ENCODE results near the gene KIAA1217. TPM values are rescaled to one million over a fixed set of nuclear protein-coding genes. Genes with fewer than 3 reads are reported as not detected.

The KIAA1217 gene
- total RNA-seq, 4 donors from 2014 or later: 67.3 to 104 (median 89.8) TPM

- WGBS, 2 donors: 86 to 90% methylated on average over 9 of the region's 9 CpGs
- H3K36me3 ChIP-seq: peaks cover 56 to 73% of the 10 kb centered on the region in 2 donors
- H3K27ac ChIP-seq: no peak overlapping the region
These were observed 332.4 kb downstream of the KIAA1217 start for GRCh38 chr10:24541239-24541753.

DNA sequence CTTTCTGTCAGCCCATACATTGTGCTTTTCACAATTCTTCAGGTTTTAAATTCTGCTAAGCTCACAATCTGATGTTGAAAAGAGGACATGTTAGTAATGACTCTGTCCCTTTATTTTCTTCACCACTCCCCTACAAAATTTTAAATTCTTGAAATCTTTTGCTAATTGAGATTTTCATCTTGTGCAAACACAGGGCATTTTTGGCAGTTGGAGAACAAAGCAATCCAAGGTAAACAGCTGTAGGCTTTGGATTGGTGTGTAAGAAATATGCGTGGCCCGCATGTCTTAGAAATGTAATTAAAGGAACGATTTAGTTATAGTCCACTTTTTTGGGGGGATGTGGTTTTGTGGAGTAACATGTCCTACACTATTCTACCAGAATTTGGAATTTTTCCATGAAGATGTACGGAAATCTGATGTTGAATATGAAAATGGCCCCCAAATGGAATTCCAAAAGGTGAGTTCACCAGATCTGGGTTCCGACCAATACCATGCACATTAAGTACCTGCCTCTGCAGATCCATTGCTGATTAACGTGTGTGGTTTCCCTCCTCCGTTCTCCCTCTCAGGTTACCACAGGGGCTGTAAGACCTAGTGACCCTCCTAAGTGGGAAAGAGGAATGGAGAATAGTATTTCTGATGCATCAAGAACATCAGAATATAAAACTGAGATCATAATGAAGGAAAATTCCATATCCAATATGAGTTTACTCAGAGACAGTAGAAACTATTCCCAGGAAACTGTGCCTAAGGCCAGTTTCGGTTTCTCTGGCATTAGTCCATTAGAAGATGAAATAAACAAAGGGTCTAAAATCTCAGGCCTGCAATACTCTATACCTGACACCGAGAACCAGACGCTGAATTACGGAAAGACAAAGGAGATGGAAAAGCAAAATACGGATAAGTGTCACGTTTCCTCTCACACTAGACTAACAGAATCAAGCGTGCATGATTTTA is 333.7 kb downstream of the KIAA1217 start:
- Histone ChIP-seq H3K27me3 (no peaks in the 10 kb centered on the region), H3K36me3 (peaks cover 46 to 65% of the 10 kb centered on the region in 2 donors), H3K9me3 (no peaks in the 10 kb centered on the region), H3K27ac (no peak overlapping the region), H3K4me1 (no peaks in the 10 kb centered on the region), H3K4me3 (replicated peaks in 1 of 3) (no peak overlapping the region)
- intact Hi-C loops (cut with DNase I): no loop called here
- TF ChIP-seq CTCF (IDR thresholded peaks at IDR 0.05) (no peak), POLR2A (IDR thresholded peaks at IDR 0.05) (no peak)
- 93 to 94% methylated on average over 14 of the region's 14 CpGs for WGBS, 2 donors
- DNase-seq: no peak

More at GRCh38 chr10:24541239-24541753, 332.4 kb downstream of the KIAA1217 start:
- Histone ChIP-seq H3K4me1 (no peaks in the 10 kb centered on the region), H3K27me3 (no peaks in the 10 kb centered on the region), H3K9me3 (no peaks in the 10 kb centered on the region), H3K4me3 (replicated peaks in 1 of 3) (no peak overlapping the region)
- no peak for DNase-seq
- TF ChIP-seq POLR2A (IDR thresholded peaks at IDR 0.05) (no peak), CTCF (IDR thresholded peaks at IDR 0.05) (no peak)
- intact Hi-C loops (cut with DNase I): no loop called here

GRCh38 chr10:24544776-24545175 is 335.8 kb downstream of the KIAA1217 start:
- 92 to 95% methylated on average over 10 of the region's 10 CpGs for WGBS, 2 donors
- H3K9me3 ChIP-seq: no peaks in the 10 kb centered on the region
- H3K27me3 ChIP-seq: no peaks in the 10 kb centered on the region
- no peak for DNase-seq
- TF ChIP-seq POLR2A (IDR thresholded peaks at IDR 0.05) (no peak), CTCF (IDR thresholded peaks at IDR 0.05) (no peak)
- peaks cover 35 to 58% of the 10 kb centered on the region in 2 donors for H3K36me3 ChIP-seq
- no peaks in the 10 kb centered on the region for H3K4me1 ChIP-seq
- H3K27ac ChIP-seq: no peak overlapping the region
- no peak overlapping the region for H3K4me3 ChIP-seq (replicated peaks in 1 of 3)
- intact Hi-C loops (cut with DNase I): no loop called here

DNA sequence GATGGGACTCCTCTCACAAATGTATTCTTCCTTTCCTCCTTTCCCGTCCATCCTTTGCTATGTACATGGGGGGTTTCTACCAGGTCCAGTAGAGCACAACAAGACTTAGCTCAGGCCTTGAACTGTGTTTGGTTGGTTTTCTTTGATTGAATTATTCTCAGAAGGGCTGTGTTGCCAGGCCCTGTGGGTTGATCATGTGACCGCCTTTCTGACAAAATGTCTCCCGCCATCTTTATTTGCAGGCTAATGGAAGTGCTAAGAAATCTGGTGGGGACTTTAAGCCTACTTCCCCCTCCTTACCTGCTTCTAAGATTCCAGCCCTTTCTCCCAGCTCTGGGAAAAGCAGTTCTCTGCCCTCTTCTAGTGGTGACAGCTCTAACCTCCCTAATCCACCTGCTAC is 336.6 kb downstream of the KIAA1217 start:
- no peaks in the 10 kb centered on the region for H3K27me3 ChIP-seq
- intact Hi-C loops (cut with DNase I): no loop called here
- H3K4me1 ChIP-seq: no peaks in the 10 kb centered on the region
- TF ChIP-seq POLR2A (IDR thresholded peaks at IDR 0.05): no peak
- TF ChIP-seq CTCF (IDR thresholded peaks at IDR 0.05): no peak
- DNase-seq: no peak
- no peak overlapping the region for H3K4me3 ChIP-seq (replicated peaks in 1 of 3)
- peaks cover 32 to 50% of the 10 kb centered on the region in 2 donors for H3K36me3 ChIP-seq
- 96 to 97% methylated on average over 3 of the region's 3 CpGs for WGBS, 2 donors
- H3K27ac ChIP-seq: no peak overlapping the region
- no peaks in the 10 kb centered on the region for H3K9me3 ChIP-seq

DNA sequence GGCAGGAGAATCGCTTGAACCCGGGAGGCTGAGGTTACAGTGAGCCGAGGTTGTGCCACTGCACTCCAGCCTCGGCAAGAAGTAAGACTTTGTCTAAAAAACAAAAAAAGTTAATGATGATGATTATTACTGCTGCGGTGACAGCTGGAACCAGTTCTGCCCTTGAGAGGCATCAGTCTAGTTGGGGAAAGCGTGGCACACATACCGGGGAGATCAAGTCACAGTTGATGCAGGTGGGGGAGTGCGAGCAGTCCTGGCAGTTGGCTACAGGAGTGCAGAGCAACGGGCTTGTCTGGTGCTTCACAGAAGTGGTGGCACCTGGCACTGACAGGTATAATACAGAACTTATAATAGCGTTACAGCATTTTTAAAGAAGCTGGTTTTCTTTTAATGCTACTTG is 341.7 kb downstream of the KIAA1217 start:
- H3K9me3 ChIP-seq: no peaks in the 10 kb centered on the region
- H3K36me3 ChIP-seq: peaks cover 0 to 5% of the 10 kb centered on the region in 2 donors
- 73 to 75% methylated on average over 10 of the region's 10 CpGs for WGBS, 2 donors
- no peak overlapping the region for H3K4me3 ChIP-seq (replicated peaks in 1 of 3)
- TF ChIP-seq POLR2A (IDR thresholded peaks at IDR 0.05) (no peak), CTCF (IDR thresholded peaks at IDR 0.05) (no peak)
- intact Hi-C loops (cut with DNase I): loop anchor here (10.0 kb wide), 2 partner anchors 1036 to 1396 kb away; no protein-coding TSS in a partner anchor
- no peaks in the 10 kb centered on the region for H3K27me3 ChIP-seq
- H3K4me1 ChIP-seq: peaks cover 4 to 15% of the 10 kb centered on the region in 2 donors
- peak; percentile 17 to 42 for DNase-seq
- H3K27ac ChIP-seq: no peak overlapping the region

All from thyroid gland (tissue), 4 donors.